HEK293 (cell line): ENCODE data around the gene AP3S2.

Experiments
- ZNF114 ChIP-seq: fragments of 450-650 bp; formaldehyde crosslinking; IDR thresholded peaks from 2 replicates; pipeline ENCODE4 v1.5.0; 2017; ENCODE audit warnings: missing biosample characterization, missing genetic modification characterization
- ZNF146 ChIP-seq: fragments of 450-650 bp; formaldehyde crosslinking; IDR thresholded peaks from 2 replicates; pipeline ENCODE4 v1.5.1; 2016; ENCODE audit warnings: missing biosample characterization, missing genetic modification characterization
- ZNF2 ChIP-seq: fragments of 450-650 bp; formaldehyde crosslinking; IDR thresholded peaks from 2 replicates; pipeline ENCODE4 v1.5.1; 2016; ENCODE audit warnings: missing biosample characterization, missing genetic modification characterization

GRCh38 chr15:89787944-89788343 is 105.8 kb downstream of the AP3S2 start:
- TF ChIP-seq ZNF114 (tag by site-specific recombination) (no peak), ZNF2 (no peak), ZNF146 (no peak; the same call in 1 of the 2 replicates)
